Measurements from ENCODE around the gene C3orf20.

The C3orf20 gene

DNA sequence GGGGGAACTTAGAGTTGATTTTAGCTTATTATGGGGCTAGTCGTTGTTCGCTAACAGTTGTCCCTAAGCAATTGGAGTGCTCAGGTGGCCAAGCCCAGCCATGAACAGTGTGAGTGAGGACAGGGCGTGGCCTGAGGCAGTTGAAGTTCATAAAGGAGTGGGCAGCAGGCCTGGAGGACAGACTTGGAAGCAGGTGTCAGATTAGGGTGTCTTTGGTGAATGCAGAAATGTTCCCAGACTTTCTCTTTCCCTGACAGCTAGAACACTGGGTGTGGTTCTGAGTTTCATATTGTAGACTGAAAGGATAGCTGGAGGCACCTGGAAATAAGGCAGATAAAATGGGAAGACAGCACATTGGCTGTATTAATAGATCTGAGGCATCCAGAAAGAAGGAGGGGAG lies 84.0 kb downstream of the C3orf20 start:
- no peak for DNase-seq (ENCODE audit: low spot score)

DNA sequence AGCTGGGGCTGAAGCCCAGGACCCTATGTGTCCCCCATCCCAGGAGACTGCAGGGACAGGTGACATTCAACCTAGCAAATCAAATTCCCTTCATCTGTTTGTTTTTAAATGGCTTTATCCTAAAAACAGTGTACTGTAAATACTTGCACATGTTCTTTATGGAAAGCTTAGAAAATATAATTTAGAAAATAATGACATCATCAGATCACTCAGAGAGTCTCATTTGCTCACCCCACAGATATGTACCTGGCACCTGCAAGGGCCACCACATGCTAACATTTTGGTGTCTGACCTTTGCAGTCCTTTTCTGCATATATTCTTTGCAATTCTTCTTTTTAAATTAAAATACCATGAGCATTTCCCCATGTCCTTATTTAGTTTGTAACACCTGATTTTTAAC lies 85.2 kb downstream of the C3orf20 start:
- DNase-seq (ENCODE audit: low spot score): no peak

DNA sequence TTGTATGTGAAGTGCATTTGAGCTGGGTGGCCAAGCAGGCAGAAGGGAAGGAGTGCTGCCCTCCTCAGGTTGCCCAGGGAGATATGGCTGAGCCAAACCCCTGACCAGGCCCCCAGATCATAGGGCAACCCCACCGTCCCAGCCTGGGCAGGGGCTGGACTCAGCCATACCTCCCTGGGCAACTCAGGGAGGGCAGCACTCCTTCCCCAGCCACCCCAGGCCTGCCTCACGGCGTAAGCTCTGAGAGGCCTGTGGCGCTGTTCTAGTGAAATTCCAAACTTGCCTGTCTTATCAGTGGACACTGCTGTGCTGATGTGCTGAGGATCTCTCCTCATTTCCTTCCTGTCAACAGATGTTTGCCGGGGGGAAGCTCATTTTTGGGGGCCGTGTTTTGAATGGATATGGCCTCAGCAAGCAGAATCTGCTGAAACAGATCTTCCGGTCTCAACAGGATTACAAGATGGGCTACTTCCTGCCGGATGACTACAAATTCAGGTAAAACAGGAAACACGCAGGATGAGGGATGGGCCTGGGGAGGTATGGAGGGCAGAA lies 86.3 kb downstream of the C3orf20 start:
- no peak for DNase-seq (ENCODE audit: low spot score)

DNA sequence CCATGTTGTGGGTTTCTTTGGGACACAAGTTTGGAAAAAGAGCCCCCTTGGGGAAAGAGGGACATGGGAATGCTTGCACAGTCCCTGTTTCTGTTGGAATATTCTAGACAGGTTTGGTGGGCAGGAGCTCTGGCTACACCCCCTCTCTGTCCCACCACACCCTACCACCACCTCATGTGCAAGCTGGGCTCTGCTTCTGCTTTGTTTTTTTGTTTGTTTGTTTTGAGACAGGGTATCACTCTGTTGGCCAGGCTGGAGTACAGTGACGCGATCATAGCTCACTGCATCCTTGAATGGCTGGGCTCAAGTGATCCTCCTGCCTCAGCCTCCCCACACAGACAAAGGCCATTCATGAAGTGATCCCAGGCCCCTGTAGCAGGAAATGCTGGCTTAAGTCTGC lies 86.9 kb downstream of the C3orf20 start:
- DNase-seq (ENCODE audit: low spot score): no peak

DNA sequence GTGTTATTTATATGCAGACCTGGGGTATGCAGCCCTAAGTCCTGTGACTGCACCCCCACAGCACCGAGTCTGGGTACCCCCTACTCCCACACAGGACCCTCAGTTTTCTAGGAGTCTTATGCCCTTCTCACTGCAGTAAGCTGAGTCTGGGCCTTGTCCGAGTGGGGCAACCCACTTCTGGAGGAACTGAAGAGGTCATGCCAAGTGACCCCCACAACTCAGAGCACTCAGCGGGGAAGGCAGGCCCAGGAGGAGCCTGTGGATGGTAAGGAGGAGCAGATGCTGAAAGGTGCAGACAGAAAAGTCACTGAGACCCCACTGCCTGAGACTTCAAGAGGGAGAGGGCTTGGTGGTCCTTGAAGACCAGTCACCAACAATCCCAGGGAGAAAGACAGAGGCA lies 87.8 kb downstream of the C3orf20 start:
- DNase-seq (ENCODE audit: low spot score): no peak

DNA sequence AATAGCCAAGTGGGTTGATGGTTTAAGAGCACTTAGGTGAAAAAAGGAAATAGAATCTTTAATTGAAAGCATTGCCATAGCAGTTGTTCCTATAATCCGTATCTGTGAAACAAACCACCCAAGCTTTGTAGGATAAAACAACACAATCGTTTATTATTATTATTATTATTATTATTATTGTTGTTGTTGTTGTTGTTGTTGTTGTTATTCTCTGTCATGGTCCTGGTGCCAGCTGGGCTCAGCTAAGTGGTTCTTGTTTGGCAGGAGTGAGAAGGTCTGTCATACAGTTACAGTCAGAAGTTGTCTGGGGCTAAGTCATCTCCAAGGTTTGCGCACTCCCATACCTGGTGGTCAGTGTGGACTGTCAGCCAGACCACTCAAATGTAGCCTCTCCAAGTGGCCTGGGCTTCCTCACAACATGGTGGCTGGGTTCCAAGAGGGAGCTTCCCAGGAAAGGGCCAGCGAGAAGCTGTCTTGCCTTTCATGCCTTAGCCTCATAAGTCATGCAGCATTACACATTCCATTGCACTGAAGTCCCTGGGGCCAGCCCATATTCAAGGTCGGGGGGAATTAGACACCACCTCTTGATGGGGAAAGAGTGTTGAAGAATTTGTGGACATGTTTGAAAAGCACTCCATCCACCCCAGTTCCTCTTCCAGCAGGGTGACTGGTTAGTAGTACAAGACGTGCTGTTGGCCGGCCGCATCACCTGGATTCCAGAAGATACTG lies 89.6 kb downstream of the C3orf20 start:
- no peak for DNase-seq (ENCODE audit: low spot score)

DNA sequence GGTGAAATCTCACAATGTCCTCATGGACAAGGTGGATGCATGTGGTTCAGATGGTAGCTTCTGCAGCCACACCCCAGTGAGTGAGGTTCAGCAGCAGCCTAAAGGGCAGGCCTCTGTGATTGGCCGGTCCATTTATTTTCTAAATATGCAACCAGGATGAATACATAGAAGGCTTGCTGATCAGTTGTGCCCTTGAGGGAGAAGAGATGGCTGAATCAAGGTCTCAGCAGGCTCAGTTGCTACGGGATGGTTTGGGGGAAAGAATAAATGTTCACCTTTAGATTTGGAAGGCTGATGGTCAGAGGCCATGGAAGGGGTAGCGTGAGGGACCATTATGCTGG lies 90.1 kb downstream of the C3orf20 start:
- DNase-seq (ENCODE audit: low spot score): no peak

DNA sequence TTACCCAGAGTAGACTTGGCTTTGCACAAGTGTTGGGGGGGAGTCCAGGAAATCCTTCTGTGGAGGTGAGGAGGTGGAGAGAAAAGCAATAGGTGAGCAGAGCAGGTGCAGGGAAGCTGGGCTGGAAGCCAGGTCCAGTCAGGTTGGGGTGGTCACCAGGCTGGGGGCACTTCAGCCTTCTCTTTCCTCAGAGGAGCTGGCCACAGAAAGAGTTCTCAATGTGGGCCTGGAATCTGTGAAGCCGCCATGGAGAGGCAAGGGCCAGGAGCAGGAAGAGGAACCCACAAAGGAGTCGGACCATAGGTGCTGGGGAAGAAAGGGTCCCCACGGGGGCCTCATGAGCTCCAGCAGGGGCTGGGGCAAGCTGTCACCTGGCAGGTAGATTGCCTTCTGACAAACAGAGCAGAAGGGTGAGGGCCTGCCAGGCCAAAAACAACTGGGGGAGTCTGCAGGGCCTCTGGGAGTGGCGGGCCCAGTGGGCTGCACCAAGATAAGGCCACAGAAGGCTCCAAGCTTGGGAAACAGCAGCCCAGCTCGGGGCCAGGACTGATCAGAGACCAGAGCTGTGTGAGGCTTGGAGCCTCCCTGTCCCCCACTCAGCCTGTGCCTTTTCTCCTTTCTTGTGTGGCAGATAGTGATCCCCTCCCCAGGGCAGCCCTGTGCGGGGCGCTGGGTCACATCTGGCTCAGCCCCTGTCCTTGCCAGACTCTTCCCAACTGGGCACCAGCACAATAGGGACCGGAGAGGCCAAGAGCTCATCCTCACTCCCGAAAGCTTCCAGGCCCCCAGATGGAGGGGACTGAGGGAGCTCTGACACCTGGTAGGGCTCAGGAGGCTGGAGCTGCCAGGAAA lies 90.9 kb downstream of the C3orf20 start:
- no peak for DNase-seq (ENCODE audit: low spot score)

DNA sequence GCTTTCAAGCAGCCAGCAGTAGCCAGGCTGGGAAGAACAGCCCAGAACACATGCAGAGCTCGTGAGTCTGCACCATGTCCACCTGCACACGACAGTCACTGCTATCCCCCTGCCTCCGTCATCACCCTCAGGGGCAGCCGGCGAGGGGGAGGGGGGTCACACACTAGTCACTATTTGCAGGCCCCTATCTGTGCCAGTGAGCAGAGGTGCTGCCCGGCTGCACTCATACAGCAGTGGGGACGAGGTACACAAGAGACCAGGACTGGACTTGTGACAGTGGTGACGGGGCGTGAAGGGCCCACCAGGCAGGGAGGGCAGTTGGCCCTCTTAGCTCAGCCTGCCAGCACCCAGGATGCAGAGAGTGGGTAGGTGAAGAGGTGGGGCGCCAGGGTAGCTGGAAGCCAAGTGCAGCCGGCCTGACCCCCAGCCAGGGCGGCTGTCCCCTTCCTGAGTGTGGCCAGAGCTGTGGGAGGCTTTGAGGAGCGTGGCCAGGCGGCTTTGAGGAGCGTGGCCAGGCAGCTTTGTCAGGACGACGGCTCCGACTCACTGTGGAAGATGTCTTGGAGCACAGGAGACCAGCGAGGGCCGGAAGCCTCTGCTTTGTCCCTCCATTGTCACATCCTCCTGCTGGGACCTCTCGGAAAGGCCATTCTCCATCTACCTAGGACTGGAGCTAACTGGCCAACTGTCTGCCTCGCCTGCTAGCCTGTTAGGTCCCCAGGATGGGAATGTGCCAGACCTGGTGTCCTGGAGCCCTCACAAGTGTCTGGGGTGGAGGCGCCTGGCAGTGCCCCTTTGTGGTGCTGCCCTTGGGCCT lies 91.7 kb downstream of the C3orf20 start:
- DNase-seq (ENCODE audit: low spot score): no peak

DNA sequence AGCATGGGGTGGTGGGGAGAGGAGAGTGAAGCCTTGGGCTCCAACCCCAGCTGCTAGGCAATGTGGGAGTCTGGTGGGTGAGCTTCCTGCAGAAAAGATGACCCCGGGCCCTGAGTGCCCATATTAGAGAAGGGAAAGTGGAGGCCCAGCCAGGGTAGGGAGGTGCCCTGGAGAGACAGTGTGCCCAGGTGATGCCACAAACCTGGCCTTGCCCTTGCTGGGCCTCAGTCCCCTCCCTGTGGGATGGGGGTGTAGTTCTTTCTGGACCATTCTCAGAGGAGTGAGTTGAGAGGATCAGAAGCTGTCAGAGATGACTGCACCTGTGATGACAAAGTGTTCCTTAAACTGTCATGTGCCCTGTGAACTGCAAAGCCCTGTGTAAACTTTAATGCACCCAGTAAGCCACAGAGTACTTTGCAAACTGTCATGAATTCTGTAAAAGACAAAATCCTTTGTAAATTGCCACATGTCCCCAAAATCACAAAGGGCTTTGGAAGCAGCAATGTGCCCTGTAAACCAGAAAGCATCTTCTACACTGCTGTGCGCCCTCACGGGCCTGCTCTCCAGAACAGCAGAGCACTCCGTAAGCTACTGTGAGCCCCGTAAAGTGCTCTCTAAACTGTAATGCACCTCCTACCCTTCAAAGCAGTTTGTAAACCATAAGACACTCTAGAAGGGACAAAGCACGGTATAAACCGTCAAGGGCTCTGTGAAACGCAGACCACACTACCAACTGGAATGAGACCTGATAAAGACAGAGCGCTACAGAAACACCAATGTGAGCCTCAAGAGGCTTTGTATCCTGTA lies 92.5 kb downstream of the C3orf20 start:
- DNase-seq (ENCODE audit: low spot score): no peak

DNA sequence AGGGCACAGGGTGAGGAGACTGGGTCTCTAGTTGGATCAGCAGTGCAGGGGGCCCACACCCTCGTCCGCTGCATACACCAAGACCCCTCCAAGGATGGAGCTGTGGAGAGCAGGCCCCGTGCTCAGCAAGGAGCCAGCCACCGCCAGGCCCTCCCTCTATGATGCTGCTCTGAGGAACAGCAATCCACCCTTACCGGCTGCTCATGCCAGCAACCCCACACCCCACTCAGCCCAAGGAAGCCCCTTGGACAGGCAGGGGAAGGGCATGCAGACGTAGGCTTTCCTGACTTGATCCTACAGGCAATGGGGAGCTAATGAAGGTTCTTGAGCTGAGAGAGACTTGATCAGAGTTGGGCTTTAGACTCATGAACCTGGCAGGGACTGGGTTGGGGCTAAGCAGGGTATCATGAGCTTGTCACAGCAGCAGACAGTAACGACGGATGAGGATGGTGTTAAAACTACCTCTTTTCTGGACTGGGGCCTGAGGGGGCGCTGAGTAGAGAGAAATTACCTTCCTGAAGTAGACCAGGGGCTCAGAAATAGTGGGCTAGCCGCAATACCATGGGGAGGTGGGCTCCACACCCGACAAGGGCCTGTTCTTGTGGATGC lies 93.3 kb downstream of the C3orf20 start:
- no peak for DNase-seq (ENCODE audit: low spot score)

DNA sequence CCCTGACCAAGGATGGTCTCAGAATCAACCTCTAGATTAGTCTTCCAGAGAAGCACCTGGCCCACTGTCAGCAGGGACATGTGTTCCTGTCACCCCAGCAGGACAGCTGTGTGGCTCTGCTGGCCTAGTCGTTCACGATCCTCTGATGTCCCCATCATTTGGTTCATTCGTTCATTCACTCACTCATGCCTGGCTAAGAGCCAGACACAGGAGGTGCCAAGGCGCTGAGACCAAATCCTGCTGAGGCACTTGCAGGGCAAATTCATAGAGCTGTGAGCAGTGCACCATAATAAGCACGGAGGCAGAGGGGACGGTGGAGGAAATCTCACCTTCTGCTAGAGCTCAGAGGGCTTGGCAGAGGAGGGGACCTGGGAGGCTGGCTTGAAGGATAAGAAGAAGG lies 93.9 kb downstream of the C3orf20 start:
- no peak for DNase-seq (ENCODE audit: low spot score)

DNA sequence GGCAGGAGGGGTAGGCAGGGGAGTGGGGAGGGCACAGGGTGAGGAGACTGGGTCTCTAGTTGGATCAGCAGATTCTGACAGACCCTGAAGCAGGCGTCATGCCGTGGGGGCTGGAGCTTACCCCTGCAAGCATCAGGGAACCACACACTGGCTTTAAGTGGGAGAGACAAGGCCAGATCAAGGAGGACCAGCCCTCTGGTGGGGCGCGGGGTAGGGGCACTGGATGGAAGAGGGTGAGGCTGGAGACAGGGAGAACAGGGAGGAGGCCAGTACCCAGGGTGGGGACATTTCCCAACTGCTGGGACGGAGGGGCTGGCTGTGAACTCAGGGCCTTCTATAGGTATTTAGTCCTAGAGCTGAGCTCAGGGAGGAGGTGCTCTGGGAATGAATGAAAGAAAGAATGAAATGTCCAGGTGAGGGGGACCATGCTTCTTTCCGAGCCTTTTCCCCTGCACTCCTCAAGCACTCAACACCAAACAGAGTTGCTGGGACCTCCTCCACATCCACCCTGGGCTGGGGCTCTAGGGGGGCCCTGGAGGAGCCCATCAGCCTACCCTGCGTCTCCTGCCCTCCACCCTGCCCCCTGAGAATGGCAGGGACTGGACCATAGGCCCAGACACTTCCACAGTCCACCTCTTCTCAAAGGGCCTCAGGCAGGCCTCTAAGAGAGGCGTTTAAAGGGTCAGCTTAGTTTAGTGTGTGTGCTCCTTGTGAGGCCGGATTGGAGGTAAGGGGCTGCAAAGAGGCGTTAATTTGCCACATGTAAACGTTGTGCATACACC lies 94.8 kb downstream of the C3orf20 start:
- no peak for DNase-seq (ENCODE audit: low spot score)

DNA sequence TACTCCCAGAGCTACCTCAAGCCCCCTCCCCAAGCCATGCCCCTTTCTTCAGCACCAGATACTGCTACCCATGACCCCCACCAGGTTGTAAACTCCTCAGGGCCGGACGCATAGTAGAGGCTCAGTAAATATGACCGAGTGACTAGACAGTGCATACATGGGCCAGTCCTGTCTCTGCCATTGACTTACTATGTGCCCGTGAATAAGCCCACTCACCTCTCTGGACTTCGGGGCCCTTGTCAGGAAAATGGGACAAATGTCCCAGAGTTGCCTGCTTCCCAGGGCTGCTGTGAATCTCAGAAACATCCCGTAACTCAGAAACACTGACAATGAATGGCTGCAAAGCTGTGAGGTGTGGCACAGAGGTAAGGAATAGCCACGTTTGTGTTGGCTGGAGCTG lies 95.7 kb downstream of the C3orf20 start:
- DNase-seq (ENCODE audit: low spot score): no peak

DNA sequence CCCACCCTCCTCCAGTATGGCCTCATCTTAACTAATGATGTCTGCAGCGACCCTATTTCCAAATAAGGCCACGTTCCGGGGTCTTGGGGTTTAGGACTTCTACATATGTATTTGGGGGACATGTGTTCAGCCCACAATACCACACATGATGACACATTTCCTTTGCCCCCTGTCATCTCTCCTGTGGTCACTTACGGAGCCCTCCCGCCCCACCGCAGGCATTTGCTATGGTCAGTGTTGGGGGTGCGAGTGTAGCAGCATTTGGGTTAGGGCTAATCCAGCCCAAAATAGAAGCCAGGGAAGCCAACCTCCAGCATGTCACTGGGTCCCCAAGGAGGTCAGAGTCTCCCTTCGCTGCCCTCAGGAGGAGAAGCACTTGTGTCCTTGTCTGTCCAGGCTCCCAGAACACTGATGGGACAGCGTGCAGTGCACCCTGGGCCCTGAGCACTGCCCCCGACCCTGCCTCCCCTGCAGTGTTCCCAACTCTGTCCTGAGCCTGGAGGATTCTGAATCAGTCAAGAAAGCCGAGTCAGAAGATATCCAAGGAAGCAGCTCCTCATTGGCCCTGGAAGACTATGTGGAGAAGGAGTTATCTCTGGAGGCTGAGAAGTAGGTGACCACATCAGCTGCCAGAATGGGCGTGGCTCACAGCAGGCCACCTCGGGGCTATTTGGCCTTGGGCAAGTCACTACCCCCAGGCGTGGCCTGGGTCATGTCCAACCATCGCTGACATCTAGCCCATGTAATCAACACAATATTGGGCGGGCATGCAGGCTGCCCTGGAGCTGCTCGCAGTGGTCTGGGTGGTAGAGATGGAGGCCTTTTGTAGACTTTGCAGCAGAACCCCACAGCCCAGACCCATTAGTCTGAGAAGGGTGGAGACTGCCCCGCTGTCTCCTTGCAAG lies 96.9 kb downstream of the C3orf20 start:
- DNase-seq (ENCODE audit: low spot score): no peak

DNA sequence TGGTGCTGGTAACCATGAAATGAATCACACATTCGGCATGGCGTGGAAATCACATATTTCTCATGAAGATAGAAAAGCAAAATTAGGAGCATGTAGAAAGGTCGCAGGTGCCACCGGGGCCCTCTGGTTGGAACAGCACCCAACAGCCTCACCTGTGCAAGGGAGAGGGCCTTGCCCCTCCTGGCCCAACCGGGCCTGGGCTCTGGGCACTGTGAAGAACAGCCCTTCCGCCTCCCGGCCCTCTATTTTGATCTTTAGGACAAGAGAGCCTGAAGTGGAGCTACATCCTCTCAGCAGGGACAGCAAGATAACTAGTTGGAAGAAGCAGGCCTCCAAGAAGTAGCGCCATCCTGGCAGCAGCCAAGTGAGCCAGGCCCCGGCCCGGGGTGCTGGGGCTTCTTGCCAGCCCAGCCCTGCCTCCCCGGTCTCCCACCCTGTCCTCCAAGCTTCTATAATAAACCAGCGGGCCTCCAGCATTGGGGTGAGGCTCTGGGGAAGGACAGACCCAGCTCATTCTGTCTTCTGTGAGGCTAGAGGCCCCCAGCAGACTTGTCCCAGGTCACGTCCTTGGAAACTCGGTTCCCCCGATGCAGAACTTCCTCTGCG lies 97.7 kb downstream of the C3orf20 start:
- no peak for DNase-seq (ENCODE audit: low spot score)

DNA sequence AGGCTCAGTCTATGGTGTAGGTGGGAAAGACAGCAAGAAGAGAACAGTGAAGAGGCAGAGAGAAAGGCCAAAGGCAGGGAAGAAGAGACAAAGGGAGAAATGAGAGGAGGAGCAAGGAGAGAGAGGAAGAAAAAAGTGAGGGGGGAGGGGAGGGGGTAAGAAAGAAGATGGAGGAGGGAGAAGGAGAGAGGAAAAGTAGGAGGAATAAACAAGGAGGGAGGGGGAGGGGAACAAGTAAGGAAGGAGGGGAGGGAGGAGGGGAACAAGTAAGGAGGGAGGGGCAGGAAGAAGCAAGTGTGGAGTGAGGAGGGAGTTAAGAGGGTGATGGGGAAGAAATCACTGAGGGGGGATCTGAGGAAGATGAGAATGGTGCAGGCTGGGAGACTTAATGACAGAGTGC lies 98.3 kb downstream of the C3orf20 start:
- no peak for DNase-seq (ENCODE audit: low spot score)

DNA sequence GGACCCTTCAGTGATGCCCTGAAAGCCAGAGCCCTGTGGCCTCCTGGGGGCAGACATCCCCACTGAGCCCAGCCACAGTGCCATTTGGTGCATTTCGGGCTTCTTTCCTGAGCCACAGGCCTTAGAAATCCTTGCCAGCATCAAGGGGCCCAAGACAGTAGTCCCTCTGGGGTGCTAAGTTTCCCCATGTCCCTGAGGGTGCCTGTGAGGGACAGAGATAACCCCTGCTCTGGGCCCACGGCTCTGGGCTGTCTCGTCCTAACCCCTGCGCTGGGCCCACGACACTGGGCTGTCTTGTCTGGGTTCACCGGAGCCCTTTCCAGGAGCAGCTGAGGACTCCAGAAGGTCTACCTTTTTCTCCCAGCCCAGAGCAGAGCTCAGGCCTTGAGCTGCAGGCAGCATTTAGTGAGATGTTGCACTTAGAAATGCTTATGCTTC lies 98.8 kb downstream of the C3orf20 start:
- no peak for DNase-seq (ENCODE audit: low spot score)

DNA sequence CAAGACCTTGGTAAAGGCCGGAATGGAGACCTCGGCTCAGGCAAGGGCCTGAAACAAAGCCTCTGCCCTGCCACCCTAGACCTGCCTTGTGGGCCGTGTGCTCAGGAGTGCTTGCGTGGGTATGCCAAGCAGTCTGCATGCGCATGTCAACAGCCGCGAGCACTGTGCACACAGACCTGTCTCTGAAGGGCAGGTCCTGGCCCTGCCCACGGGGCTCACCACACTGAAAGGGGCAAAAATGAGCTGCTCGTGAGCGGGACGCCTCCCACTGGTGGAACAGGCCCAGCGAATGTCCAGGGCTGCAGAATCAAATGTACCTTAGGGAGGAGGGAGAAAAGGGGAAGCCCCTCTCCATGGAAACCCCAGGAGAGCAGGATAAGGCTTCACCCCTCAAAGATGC lies 99.5 kb downstream of the C3orf20 start:
- DNase-seq (ENCODE audit: low spot score): no peak

All from activated CD4-positive, alpha-beta T cell treated with anti-CD3 and anti-CD28 coated beads, Interleukin-2, Interleukin-4, amounts not matched to agents 100 ng/mL and 50 ng/mL, durations not matched to agents 16 hours and 8 hours (primary cell).